ENCODE data around the gene POMGNT1. TPM values are rescaled to one million over a fixed set of nuclear protein-coding genes. Genes with fewer than 3 reads are reported as not detected.

Gene POMGNT1
- total and polyA plus RNA-seq, 10 of the 15 experiments (the other 5 are each of a cell fraction or from before 2014, with no cell fraction given): 8.6 to 35.2 (median 29.5) TPM

DNA sequence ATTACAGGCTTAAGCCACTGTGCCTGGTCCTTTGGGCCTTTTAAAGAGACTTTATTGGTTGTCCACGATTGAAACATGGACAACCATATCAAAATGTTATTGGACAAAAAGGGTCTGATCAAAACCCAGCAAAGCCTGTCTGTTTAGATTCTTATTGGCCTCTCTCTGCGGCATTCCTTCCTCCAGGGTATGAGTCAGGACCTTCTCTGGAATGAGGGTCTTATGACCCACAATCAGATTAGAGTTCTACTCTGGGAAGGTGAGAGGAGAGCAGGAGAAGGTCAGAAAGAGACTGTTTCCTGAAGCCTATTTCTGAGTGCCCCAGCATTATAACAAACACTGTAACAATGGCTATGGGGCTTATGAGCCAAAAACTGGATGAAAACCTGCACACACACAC is 12.8 kb upstream of the POMGNT1 start (continued):
- TF ChIP-seq EZH2 (IDR thresholded peaks at IDR 0.05; ENCODE audit: borderline replicate concordance, control insufficient read depth, low read depth, low read length) (no peak), ZNF384 (IDR thresholded peaks at IDR 0.05; ENCODE audit: borderline replicate concordance, low read depth, low read length) (no peak), MTA3 (IDR thresholded peaks at IDR 0.05; ENCODE audit: borderline replicate concordance, low read length) (no peak)

DNA sequence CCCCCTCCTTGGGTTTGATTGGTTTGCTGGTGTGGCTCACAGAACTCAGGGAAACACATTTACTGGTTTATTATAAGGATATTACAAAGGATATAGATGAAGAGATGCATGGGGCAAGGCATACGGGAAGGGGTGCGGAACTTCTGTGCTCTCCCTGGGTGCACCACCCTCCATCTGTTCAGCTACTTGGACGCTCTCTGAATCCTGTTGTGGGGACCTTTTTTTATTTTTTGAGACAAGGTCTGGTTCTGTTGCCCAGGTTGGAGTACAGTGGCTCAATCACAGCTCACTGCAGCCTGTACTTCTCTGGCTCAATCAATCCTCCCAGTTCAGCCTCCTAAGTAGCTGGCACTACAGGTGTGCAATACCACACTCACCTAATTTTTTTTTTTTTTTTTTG is 12.3 kb upstream of the POMGNT1 start:
- no peaks in the 10 kb centered on the region for H3K36me3 ChIP-seq (ENCODE audit: control insufficient read depth in 2 of 2, insufficient read depth in 2 of 2, low read length in 1 of 2)
- H3K27ac ChIP-seq (ENCODE audit: control insufficient read depth, insufficient read depth): no peak overlapping the region
- ChIA-PET POLR2A (no interaction called here), RAD21 (ENCODE audit: unreplicated experiment) (no interaction called here), CTCF (interaction anchor here (0.9 to 1.5 kb wide), 3 partner anchors 13 to 53 kb away, joined by 3 to 7 read pairs (median 4); no protein-coding TSS in a partner anchor), SMC1A (ENCODE audit: uncharacterized antibody, unreplicated experiment) (no interaction called here)
- H3K4me3 ChIP-seq: no peak overlapping the region
- no TSS peak for BruUV-seq (replicated peaks)
- ATAC-seq: no peak
- WGBS (ENCODE audit: insufficient coverage, insufficient replicate concordance, low lambda C conversion rate, missing lambda C conversion rate): 67% methylated on average over 3 of the region's 3 CpGs
- H3K4me2 ChIP-seq (ENCODE audit: control insufficient read depth, insufficient read depth): no peak overlapping the region
- no peaks in the 10 kb centered on the region for H3K27me3 ChIP-seq (replicated peaks in 1 of 2; ENCODE audit: control insufficient read depth in 2 of 2, insufficient read depth in 2 of 2, low read length in 1 of 2)
- H3K4me1 ChIP-seq (ENCODE audit: control insufficient read depth, insufficient read depth, low read length): no peaks in the 10 kb centered on the region
- in situ Hi-C loops (cut with MboI): no loop called here
- no peak overlapping the region for H3K9ac ChIP-seq (ENCODE audit: control insufficient read depth, insufficient read depth, low read length)
- intact Hi-C loops (cut with micrococcal nuclease; ENCODE audit: unreplicated experiment): no loop called here
- no peak overlapping the region for H2AFZ ChIP-seq (ENCODE audit: control insufficient read depth, low read depth, low read length)
- no peaks in the 10 kb centered on the region for H4K20me1 ChIP-seq (ENCODE audit: control insufficient read depth, insufficient read depth)
- no peak for DNase-seq (ENCODE audit: low read depth, low spot score)
- no peaks in the 10 kb centered on the region for H3K9me3 ChIP-seq (replicated peaks; ENCODE audit: control insufficient read depth, insufficient read depth, low read length)
- FAIRE-seq: no peak
- H3K79me2 ChIP-seq (ENCODE audit: control insufficient read depth, insufficient read depth, low read length): no peaks in the 10 kb centered on the region
- TF ChIP-seq RUNX3 (IDR thresholded peaks at IDR 0.05; ENCODE audit: low read length): no peak
- TF ChIP-seq RAD21 (IDR thresholded peaks at IDR 0.05; ENCODE audit: insufficient read depth, low read depth, low read length): no peak
- TF ChIP-seq HCFC1 (IDR thresholded peaks at IDR 0.05; ENCODE audit: low read length): no peak
- TF ChIP-seq MTA3 (IDR thresholded peaks at IDR 0.05; ENCODE audit: borderline replicate concordance, low read length): no peak
- TF ChIP-seq, protein P1, sequence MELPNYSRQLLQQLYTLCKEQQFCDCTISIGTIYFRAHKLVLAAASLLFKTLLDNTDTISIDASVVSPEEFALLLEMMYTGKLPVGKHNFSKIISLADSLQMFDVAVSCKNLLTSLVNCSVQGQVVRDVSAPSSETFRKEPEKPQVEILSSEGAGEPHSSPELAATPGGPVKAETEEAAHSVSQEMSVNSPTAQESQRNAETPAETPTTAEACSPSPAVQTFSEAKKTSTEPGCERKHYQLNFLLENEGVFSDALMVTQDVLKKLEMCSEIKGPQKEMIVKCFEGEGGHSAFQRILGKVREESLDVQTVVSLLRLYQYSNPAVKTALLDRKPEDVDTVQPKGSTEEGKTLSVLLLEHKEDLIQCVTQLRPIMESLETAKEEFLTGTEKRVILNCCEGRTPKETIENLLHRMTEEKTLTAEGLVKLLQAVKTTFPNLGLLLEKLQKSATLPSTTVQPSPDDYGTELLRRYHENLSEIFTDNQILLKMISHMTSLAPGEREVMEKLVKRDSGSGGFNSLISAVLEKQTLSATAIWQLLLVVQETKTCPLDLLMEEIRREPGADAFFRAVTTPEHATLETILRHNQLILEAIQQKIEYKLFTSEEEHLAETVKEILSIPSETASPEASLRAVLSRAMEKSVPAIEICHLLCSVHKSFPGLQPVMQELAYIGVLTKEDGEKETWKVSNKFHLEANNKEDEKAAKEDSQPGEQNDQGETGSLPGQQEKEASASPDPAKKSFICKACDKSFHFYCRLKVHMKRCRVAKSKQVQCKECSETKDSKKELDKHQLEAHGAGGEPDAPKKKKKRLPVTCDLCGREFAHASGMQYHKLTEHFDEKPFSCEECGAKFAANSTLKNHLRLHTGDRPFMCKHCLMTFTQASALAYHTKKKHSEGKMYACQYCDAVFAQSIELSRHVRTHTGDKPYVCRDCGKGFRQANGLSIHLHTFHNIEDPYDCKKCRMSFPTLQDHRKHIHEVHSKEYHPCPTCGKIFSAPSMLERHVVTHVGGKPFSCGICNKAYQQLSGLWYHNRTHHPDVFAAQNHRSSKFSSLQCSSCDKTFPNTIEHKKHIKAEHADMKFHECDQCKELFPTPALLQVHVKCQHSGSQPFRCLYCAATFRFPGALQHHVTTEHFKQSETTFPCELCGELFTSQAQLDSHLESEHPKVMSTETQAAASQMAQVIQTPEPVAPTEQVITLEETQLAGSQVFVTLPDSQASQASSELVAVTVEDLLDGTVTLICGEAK (IDR thresholded peaks at IDR 0.05; ENCODE audit: borderline replicate concordance): no peak
- TF ChIP-seq, protein P2, sequence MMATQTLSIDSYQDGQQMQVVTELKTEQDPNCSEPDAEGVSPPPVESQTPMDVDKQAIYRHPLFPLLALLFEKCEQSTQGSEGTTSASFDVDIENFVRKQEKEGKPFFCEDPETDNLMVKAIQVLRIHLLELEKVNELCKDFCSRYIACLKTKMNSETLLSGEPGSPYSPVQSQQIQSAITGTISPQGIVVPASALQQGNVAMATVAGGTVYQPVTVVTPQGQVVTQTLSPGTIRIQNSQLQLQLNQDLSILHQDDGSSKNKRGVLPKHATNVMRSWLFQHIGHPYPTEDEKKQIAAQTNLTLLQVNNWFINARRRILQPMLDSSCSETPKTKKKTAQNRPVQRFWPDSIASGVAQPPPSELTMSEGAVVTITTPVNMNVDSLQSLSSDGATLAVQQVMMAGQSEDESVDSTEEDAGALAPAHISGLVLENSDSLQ (IDR thresholded peaks at IDR 0.05): no peak
- TF ChIP-seq, protein P3, sequence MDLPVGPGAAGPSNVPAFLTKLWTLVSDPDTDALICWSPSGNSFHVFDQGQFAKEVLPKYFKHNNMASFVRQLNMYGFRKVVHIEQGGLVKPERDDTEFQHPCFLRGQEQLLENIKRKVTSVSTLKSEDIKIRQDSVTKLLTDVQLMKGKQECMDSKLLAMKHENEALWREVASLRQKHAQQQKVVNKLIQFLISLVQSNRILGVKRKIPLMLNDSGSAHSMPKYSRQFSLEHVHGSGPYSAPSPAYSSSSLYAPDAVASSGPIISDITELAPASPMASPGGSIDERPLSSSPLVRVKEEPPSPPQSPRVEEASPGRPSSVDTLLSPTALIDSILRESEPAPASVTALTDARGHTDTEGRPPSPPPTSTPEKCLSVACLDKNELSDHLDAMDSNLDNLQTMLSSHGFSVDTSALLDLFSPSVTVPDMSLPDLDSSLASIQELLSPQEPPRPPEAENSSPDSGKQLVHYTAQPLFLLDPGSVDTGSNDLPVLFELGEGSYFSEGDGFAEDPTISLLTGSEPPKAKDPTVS (IDR thresholded peaks at IDR 0.05; ENCODE audit: low read depth, low read length): no peak
- no peak for TF ChIP-seq ZNF24 (IDR thresholded peaks at IDR 0.05)
- TF ChIP-seq, protein P4, sequence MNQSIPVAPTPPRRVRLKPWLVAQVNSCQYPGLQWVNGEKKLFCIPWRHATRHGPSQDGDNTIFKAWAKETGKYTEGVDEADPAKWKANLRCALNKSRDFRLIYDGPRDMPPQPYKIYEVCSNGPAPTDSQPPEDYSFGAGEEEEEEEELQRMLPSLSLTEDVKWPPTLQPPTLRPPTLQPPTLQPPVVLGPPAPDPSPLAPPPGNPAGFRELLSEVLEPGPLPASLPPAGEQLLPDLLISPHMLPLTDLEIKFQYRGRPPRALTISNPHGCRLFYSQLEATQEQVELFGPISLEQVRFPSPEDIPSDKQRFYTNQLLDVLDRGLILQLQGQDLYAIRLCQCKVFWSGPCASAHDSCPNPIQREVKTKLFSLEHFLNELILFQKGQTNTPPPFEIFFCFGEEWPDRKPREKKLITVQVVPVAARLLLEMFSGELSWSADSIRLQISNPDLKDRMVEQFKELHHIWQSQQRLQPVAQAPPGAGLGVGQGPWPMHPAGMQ (IDR thresholded peaks at IDR 0.05; ENCODE audit: borderline replicate concordance): no peak
- TF ChIP-seq TCF3 (IDR thresholded peaks at IDR 0.05; ENCODE audit: borderline replicate concordance, insufficient read depth, low read depth, low read length): no peak
- TF ChIP-seq ZNF384 (IDR thresholded peaks at IDR 0.05; ENCODE audit: borderline replicate concordance, low read depth, low read length): no peak
- TF ChIP-seq POLR2AphosphoS5 (IDR thresholded peaks at IDR 0.05; ENCODE audit: low read length): no peak
- no peak for TF ChIP-seq ZZZ3 (IDR thresholded peaks at IDR 0.05; ENCODE audit: control insufficient read depth, insufficient read length, low read depth)
